Vagina (tissue), 2 donors: Measurements from ENCODE around the gene IGFBP5. TPM values are rescaled to one million over a fixed set of nuclear protein-coding genes. Genes with fewer than 3 reads are reported as not detected.
A peak's percentile ranks its signal among the peaks of the same experiment; 100 is the strongest.

Experiments
- DNase-seq, 2 donors: peaks; one replicate each; pipeline ENCODE4 v3.0.0-alpha.2; 2017; ENCODE audit errors: extremely low spot score in 2 of 2
- H3K27ac ChIP-seq: fragments of 200-600 bp; sonication (generic); one replicate; pipeline ENCODE4 v1.5.1; 2019
- H3K27me3 ChIP-seq: fragments of 200-600 bp; sonication (generic); one replicate; pipeline ENCODE4 v1.5.1; 2019
- H3K36me3 ChIP-seq, 2 donors: fragments of 200-600 bp; sonication (generic); one replicate each; pipeline ENCODE4 v1.5.1; 2017 to 2019
- H3K4me1 ChIP-seq: fragments of 200-600 bp; sonication (generic); one replicate; pipeline ENCODE4 v1.5.1; 2019
- H3K4me3 ChIP-seq, 2 donors: fragments of 200-600 bp; sonication (generic); 1 replicate in 1 of 2; 2 replicates in 1 of 2; pipeline ENCODE4 v1.5.1; 2016 to 2019
- H3K9me3 ChIP-seq: fragments of 200-600 bp; sonication (generic); one replicate; pipeline ENCODE4 v1.5.1; 2019
- CTCF ChIP-seq, 3 experiments: fragments of 450-650 bp in 2 of 3; fragments of 200-600 bp in 1 of 3; sonication (generic) in 1 of 3; IDR thresholded peaks; one replicate each; pipeline ENCODE4 v1.5.1; 2017 to 2019; ENCODE audit warnings: antibody characterized with exemption in 3 of 3, mild to moderate bottlenecking in 2 of 3, moderate library complexity in 2 of 3
- POLR2A ChIP-seq, 2 donors: fragments of 450-650 bp; IDR thresholded peaks; one replicate each; pipeline ENCODE4 v1.6.1; 2017; ENCODE audit warnings: antibody characterized with exemption in 2 of 2, mild to moderate bottlenecking in 2 of 2, moderate library complexity in 2 of 2
- POLR2AphosphoS5 ChIP-seq, 2 donors: sonication (generic); formaldehyde crosslinking; IDR thresholded peaks; one replicate each; pipeline ENCODE4 v1.9.0; 2017; ENCODE audit warnings: antibody characterized with exemption in 2 of 2, mild to moderate bottlenecking in 2 of 2, low read depth in 1 of 2; ENCODE audit not compliant: insufficient read depth in 1 of 2
- intact Hi-C: fragments of 100-400 bp; cut with DNase I; formaldehyde crosslinking; loops from one replicate; pipeline ENCODE4 v1.15.1; 2023
- total RNA-seq: library from RNA; depleted of rRNA; stranded (reverse); fragments of >200 nt; gene quantifications from one replicate; pipeline ENCODE4 v1.2.3, GENCODE V29; 2016

IGFBP5 gene
- total RNA-seq, 1 donor from 2014 or later: 1,041 TPM

GRCh38 chr2:216635171-216635570 lies 60.2 kb downstream of the IGFBP5 start:
- H3K27me3 ChIP-seq: no peaks in the 10 kb centered on the region
- TF ChIP-seq POLR2A (IDR thresholded peaks at IDR 0.05) (no peak), CTCF (IDR thresholded peaks at IDR 0.05) (no peak), POLR2AphosphoS5 (IDR thresholded peaks at IDR 0.05; ENCODE audit: insufficient read depth in 1 of 2, low read depth in 1 of 2) (no peak)
- no peaks in the 10 kb centered on the region for H3K9me3 ChIP-seq
- no peaks in the 10 kb centered on the region for H3K36me3 ChIP-seq
- intact Hi-C loops: no loop called here
- DNase-seq: no peak
- H3K27ac ChIP-seq: no peak overlapping the region
- H3K4me1 ChIP-seq: peaks cover 36% of the 10 kb centered on the region
- H3K4me3 ChIP-seq: peak overlapping the region; percentile 58 to 90

- no peak for TF ChIP-seq CTCF (IDR thresholded peaks at IDR 0.05)
- no peak for TF ChIP-seq POLR2AphosphoS5 (IDR thresholded peaks at IDR 0.05; ENCODE audit: insufficient read depth in 1 of 2, low read depth in 1 of 2)
- TF ChIP-seq POLR2A (IDR thresholded peaks at IDR 0.05): no peak
- no peak for DNase-seq
- Histone ChIP-seq H3K4me3 (peak overlapping the region; percentile 58 to 90), H3K27me3 (no peaks in the 10 kb centered on the region), H3K27ac (peak overlapping the region; percentile 27), H3K9me3 (no peaks in the 10 kb centered on the region), H3K4me1 (peaks cover 36% of the 10 kb centered on the region), H3K36me3 (no peaks in the 10 kb centered on the region)
- intact Hi-C loops: no loop called here
Measured at GRCh38 chr2:216634370-216635148, 60.8 kb downstream of the IGFBP5 start.

GRCh38 chr2:216633616-216634369 lies 61.6 kb downstream of the IGFBP5 start:
- DNase-seq: no peak
- peaks cover 36% of the 10 kb centered on the region for H3K4me1 ChIP-seq
- peak overlapping the region; percentile 27 for H3K27ac ChIP-seq
- peak overlapping the region; percentile 58 to 90 for H3K4me3 ChIP-seq
- intact Hi-C loops: no loop called here
- no peaks in the 10 kb centered on the region for H3K27me3 ChIP-seq
- no peaks in the 10 kb centered on the region for H3K36me3 ChIP-seq
- H3K9me3 ChIP-seq: no peaks in the 10 kb centered on the region
- TF ChIP-seq CTCF (IDR thresholded peaks at IDR 0.05) (no peak), POLR2AphosphoS5 (IDR thresholded peaks at IDR 0.05; ENCODE audit: insufficient read depth in 1 of 2, low read depth in 1 of 2) (no peak), POLR2A (IDR thresholded peaks at IDR 0.05) (no peak)

- H3K9me3 ChIP-seq: no peaks in the 10 kb centered on the region
- no peaks in the 10 kb centered on the region for H3K27me3 ChIP-seq
- H3K27ac ChIP-seq: peak within 1 kb of the TSS; percentile 27
- H3K36me3 ChIP-seq: no peaks in the 10 kb centered on the region
- peaks cover 36% of the 10 kb centered on the region for H3K4me1 ChIP-seq
- intact Hi-C loops: no loop called here
- DNase-seq: no peak
- TF ChIP-seq POLR2AphosphoS5 (IDR thresholded peaks at IDR 0.05; ENCODE audit: insufficient read depth in 1 of 2, low read depth in 1 of 2) (peak in 1 of 2 donors; percentile 34), CTCF (IDR thresholded peaks at IDR 0.05) (no peak)
- peak within 1 kb of the TSS; percentile 58 to 90 for H3K4me3 ChIP-seq
Measured at GRCh38 chr2:216632952-216633615, 62.3 kb downstream of the IGFBP5 start, which contains the start of gene IGFBP2. Gene IGFBP2, plus strand, starts transcription at chr2:216633420. Its CDS starts 104 bp downstream, at chr2:216633524.
